GM23248 (cell line): ENCODE results near the gene CPEB1.

Source experiments
- EZH2 ChIP-seq: fragments of 200-600 bp; sonication (generic); IDR thresholded peaks from 2 replicates; pipeline ENCODE4 v1.6.1; 2018; ENCODE audit warnings: antibody characterized with exemption, mild to moderate bottlenecking; ENCODE audit not compliant: insufficient read depth, poor library complexity, severe bottlenecking
- EZH2phosphoT487 ChIP-seq: fragments of 200-600 bp; sonication (generic); IDR thresholded peaks from 2 replicates; pipeline ENCODE4 v1.6.1; 2018; ENCODE audit warnings: antibody characterized with exemption, moderate library complexity, mild to moderate bottlenecking, low read depth; ENCODE audit not compliant: insufficient read depth

- TF ChIP-seq EZH2 (no peak), EZH2phosphoT487 (no peak)
Measured at GRCh38 chr15:82540984-82541431, 106.2 kb downstream of the CPEB1 start.
